ENCODE data around the gene BRD3. TPM values are rescaled to one million over a fixed set of nuclear protein-coding genes. Genes with fewer than 3 reads are reported as not detected.

BRD3 gene
- total RNA-seq, 4 donors from 2014 or later: 10.8 to 21.5 (median 16.5) TPM

DNA sequence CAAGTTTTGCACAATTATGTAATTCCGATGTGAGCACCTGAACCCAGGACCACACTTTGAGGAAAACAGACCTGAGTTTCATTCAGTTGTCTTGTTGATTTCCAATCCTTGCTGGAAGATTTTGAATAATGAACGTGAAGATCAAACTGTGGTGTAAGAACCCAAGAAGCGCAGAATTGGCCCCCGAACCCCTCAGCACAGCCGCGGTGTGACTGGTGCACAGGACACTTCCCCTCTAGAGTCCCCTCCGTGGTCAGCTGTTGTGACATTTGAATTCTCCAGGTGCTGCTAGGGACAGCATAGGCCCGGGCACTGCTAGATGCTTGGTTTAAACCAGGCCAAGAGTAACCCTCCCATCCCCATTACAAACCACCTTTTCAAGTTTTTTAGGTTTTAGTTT lies 40.8 kb downstream of the BRD3 start:
- intact Hi-C loops (cut with DNase I; ENCODE audit: low total_unique reads) (loop anchor here (10.0 kb wide), 1 partner anchor 652 kb away; the partner anchor contains the start of genes STKLD1 and SURF4), in situ Hi-C loops (cut with MboI; ENCODE audit: low sequenced_read_pairs in 4 of 4) (no loop called here)
- H3K9me3 ChIP-seq: no peaks in the 10 kb centered on the region
- peaks cover 6 to 12% of the 10 kb centered on the region in 2 donors for H3K4me1 ChIP-seq
- no peaks in the 10 kb centered on the region for H3K27me3 ChIP-seq
- ATAC-seq (no peak), DNase-seq (no peak)
- no peak for TF ChIP-seq POLR2A (IDR thresholded peaks at IDR 0.05)
- TF ChIP-seq, protein P1, sequence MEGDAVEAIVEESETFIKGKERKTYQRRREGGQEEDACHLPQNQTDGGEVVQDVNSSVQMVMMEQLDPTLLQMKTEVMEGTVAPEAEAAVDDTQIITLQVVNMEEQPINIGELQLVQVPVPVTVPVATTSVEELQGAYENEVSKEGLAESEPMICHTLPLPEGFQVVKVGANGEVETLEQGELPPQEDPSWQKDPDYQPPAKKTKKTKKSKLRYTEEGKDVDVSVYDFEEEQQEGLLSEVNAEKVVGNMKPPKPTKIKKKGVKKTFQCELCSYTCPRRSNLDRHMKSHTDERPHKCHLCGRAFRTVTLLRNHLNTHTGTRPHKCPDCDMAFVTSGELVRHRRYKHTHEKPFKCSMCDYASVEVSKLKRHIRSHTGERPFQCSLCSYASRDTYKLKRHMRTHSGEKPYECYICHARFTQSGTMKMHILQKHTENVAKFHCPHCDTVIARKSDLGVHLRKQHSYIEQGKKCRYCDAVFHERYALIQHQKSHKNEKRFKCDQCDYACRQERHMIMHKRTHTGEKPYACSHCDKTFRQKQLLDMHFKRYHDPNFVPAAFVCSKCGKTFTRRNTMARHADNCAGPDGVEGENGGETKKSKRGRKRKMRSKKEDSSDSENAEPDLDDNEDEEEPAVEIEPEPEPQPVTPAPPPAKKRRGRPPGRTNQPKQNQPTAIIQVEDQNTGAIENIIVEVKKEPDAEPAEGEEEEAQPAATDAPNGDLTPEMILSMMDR (IDR thresholded peaks at IDR 0.05 in 4 of 5, conservative IDR thresholded peaks at IDR 0.05 in 1 of 5): no peak
- peaks cover 0 to 26% of the 10 kb centered on the region in 2 donors for H3K36me3 ChIP-seq
- no peak overlapping the region for H3K27ac ChIP-seq
- H3K4me3 ChIP-seq: no peak overlapping the region

DNA sequence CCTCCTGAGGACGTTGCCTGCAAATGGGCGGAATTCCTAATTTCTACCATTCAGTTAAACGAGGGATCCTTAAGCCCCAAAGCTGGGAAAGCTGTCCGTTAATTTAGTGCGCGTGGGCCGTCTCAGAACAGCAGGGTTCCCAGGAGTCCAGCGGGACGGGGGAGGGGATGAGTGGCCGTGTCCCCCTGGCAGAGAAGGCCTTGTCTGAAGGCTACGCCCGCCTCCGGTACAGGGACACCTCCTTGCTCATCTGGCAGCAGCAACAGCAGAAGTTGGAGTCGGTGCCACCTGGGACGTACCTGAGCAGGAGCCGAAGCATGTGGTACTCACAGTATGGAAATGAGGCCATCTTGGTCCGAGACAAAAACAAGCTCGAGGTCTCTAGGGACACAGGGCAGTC lies 41.2 kb downstream of the BRD3 start:
- H3K9me3 ChIP-seq: no peaks in the 10 kb centered on the region
- in situ Hi-C loops (cut with MboI; ENCODE audit: low sequenced_read_pairs in 4 of 4): no loop called here
- peaks cover 0 to 22% of the 10 kb centered on the region in 2 donors for H3K36me3 ChIP-seq
- TF ChIP-seq POLR2A (IDR thresholded peaks at IDR 0.05): no peak
- TF ChIP-seq, protein P1 (IDR thresholded peaks at IDR 0.05 in 4 of 5, conservative IDR thresholded peaks at IDR 0.05 in 1 of 5): no peak
- no peak overlapping the region for H3K27ac ChIP-seq
- peaks cover 6 to 12% of the 10 kb centered on the region in 2 donors for H3K4me1 ChIP-seq
- no peak overlapping the region for H3K4me3 ChIP-seq
- DNase-seq (no peak), ATAC-seq (no peak)
- intact Hi-C loops (cut with DNase I; ENCODE audit: low total_unique reads): loop anchor here (10.0 kb wide), 1 partner anchor 652 kb away; the partner anchor contains the start of genes STKLD1 and SURF4
- H3K27me3 ChIP-seq: no peaks in the 10 kb centered on the region

DNA sequence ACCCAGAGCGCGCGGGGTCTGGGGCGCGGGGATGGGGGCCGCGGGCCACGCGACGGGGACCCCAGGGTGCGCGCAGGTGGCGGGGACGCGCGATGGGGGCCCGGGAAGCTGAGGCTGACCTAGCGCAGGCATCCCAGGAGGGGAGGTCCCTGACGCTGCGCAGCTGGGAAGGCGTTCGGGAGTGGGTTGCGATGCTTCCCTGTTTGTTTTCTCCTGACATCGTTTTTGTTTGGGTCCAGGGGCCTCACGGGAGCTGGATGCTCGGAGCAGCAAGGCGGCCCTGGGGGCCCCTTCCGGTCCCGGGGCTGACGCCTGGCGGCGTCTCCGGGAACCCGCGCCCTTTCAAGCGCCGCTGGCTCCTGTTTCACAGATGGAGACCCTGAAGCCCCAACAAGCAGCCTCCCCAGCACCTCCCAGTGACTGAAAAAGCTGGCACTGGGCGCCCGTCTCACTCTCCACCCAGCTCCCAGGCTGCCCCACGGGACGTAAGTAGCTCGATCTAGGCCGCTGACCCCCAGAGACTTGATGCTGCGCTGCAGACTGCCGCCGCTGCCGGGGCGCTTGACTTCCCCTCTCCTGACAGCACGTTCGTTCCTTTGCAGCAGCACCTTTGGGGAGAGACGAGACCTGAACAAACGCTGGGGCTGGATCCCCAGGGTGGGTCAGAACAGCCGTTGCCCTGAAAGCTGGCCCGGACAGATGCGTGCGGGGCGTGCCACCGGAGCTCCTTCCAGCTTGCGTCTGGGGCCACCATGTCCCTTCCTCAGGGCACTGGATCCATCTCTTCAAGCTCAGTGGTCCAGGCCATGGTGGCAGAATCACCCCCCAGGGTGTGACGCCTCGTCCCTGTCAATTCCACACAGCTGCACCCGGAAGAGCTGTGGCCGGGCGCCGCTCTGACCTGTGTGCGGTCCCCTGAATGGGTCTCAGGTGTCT lies 42.0 kb downstream of the BRD3 start:
- TF ChIP-seq, protein P1 (IDR thresholded peaks at IDR 0.05 in 4 of 5, conservative IDR thresholded peaks at IDR 0.05 in 1 of 5): no peak
- TF ChIP-seq POLR2A (IDR thresholded peaks at IDR 0.05): no peak
- no peak for ATAC-seq
- DNase-seq: no peak
- no peaks in the 10 kb centered on the region for H3K27me3 ChIP-seq
- peak overlapping the region; percentile 42 to 75 (median 68) for H3K27ac ChIP-seq
- no peaks in the 10 kb centered on the region for H3K9me3 ChIP-seq
- H3K4me1 ChIP-seq: peaks cover 6 to 12% of the 10 kb centered on the region in 2 donors
- in situ Hi-C loops (cut with MboI; ENCODE audit: low sequenced_read_pairs in 4 of 4) (no loop called here), intact Hi-C loops (cut with DNase I; ENCODE audit: low total_unique reads) (loop anchor here (2.0 to 10.0 kb wide), 3 partner anchors 33 to 651 kb away; partner anchors contain the start of genes BRD3, STKLD1 and SURF4)
- peak overlapping the region; percentile 63 to 93 (median 80) for H3K4me3 ChIP-seq
- H3K36me3 ChIP-seq: peaks cover 0 to 15% of the 10 kb centered on the region in 2 donors

- H3K27me3 ChIP-seq: no peaks in the 10 kb centered on the region
- in situ Hi-C loops (cut with MboI; ENCODE audit: low sequenced_read_pairs in 4 of 4): no loop called here
Measured at GRCh38 chr9:134024828-134025605, 42.8 kb downstream of the BRD3 start, which contains the start of gene BRD3OS. TSS of gene BRD3OS (plus strand) at chr9:134025481. CDS start at chr9:134026748, 1,267 bp downstream.

More at GRCh38 chr9:134024828-134025605, 42.8 kb downstream of the BRD3 start, which contains the start of gene BRD3OS:
- intact Hi-C loops (cut with DNase I; ENCODE audit: low total_unique reads): loop anchor here (2.0 to 10.0 kb wide), 3 partner anchors 34 to 650 kb away; partner anchors contain the start of genes BRD3, STKLD1 and SURF4
- H3K27ac ChIP-seq: peak within 1 kb of the TSS; percentile 42 to 75 (median 68)
- peak; percentile 95 to 96 for DNase-seq
- H3K4me1 ChIP-seq: peaks cover 6 to 12% of the 10 kb centered on the region in 2 donors
- H3K4me3 ChIP-seq: peak within 1 kb of the TSS; percentile 63 to 93 (median 80)
- H3K9me3 ChIP-seq: no peaks in the 10 kb centered on the region
- H3K36me3 ChIP-seq: peaks cover 0 to 8% of the 10 kb centered on the region in 2 donors
- TF ChIP-seq POLR2A (IDR thresholded peaks at IDR 0.05): no peak
- TF ChIP-seq, protein P1 (IDR thresholded peaks at IDR 0.05 in 4 of 5, conservative IDR thresholded peaks at IDR 0.05 in 1 of 5): no peak
- peak; percentile 99 for ATAC-seq
